ENCODE measurements around the gene SLC17A5.
"Not testable (repeated sequence)": the region's sequence is repeated elsewhere in the genome, so short reads cannot be mapped to it uniquely, and the experiment has no call there.

Gene SLC17A5

GRCh38 chr6:73566954-73567591 is 86.7 kb downstream of the SLC17A5 start:
- no peak for DNase-seq (ENCODE audit: low read depth in 2 of 3, low spot score in 2 of 3)

DNA sequence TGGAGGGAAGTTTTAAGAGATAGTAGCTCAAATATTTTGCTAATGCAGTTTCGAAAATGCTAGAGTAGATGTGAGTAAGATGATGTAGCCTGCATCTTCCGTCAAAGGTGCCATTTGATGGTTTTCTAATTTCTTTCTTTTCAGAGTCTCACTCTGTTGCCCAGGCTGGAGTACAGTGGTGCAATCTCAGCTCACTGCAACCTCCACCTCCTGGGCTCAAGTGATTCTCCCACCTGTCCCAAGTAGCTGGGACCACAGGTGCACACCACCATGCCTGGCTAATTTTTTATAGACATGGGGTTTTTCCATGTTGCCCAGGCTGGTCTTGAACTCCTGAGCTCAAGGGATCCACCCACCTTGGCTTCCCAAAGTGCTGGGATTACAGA is 87.3 kb downstream of the SLC17A5 start:
- DNase-seq (ENCODE audit: low read depth in 2 of 3, low spot score in 2 of 3), result not testable (repeated sequence)

DNA sequence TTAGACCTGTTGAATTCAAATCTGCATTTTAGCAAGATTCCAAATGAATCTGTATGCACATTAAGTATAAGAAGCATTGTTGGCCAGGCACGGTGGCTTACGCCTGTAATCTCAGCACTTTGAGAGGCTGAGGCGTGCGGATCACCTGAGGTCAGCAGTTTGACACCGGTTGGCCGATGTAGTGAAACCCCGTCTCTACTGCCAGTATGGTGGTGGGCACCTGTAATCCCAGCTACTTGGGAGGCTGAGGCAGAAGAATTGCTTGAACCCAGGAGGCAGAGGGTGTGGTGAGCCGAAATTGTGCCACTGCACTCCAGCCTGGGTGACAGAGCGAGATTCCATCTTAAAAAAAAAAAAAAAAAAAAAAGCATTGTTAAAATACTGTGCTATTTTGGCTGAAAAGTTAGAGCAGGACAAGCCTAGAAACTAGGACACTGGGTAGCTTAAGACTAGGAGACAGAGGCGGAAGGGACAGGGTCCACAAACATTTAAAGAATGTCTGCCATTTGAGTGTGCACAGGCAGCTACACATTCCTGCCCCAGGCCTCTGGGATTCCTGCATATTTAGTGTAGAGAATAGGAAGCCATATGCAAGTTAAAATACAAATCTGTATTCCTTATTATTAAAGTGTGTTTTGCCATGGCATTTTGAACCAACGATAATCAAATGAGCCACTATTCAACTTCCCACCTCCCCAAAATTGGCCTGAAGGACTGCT is 87.9 kb downstream of the SLC17A5 start:
- DNase-seq (ENCODE audit: low read depth in 2 of 3, low spot score in 2 of 3), result no peak

DNA sequence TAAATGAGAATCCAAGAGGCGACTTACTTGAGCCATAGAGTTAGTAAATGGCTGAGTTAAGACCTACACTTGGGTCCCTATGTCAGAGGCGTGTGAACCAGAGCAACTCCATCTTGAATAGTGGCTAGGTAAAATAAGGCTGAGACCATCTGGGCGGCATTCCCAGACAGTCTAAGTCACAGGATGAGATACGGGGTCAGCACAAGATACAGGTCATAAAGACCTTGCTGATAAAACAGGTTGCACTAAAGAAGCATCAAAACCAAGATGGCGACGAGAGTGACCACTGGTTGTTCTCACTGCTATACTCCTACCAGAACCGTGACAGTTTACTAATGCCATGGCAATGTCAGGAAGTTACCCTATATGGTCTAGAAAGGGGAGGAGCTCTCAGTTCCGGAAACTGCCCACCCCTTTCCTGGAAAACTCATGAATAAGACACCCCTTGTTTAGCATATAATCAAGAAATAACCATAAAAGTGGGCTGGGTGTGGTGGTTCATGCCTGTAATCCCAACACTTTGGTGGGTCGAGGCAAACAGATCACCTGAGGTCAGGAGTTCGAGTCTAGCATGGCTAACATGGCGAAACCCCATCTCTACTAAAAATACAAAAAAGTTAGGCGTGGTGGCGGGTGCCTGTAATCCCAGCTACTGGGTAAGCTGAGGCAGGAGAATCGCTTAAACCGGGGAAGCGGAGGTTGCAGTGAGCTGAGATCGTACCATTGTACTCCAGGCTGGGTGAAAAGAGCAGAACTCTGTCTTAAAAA is 89.0 kb downstream of the SLC17A5 start:
- DNase-seq (ENCODE audit: low read depth in 2 of 3, low spot score in 2 of 3), result no peak

DNA sequence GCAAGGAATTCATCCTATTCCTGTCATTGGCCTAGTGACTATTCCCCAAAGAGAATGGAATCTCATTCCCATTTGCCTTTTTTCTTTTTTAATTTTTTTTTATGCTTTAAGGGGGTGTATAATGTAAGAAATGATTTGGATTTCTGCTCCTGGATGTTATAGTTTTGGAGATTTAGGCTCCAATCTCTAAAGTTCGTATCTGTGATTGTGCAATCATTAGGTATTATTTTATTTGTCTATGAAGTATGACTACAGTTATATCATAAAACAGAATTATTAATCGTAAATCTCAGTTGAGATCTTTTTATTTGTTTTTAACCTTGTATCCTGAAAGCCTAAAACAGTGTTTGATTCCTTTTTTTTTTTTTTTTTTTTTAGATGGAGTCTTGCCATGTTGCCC is 91.2 kb downstream of the SLC17A5 start:
- no peak for DNase-seq (ENCODE audit: low read depth in 2 of 3, low spot score in 2 of 3)

GRCh38 chr6:73560853-73561407 is 92.9 kb downstream of the SLC17A5 start:
- no peak for DNase-seq (ENCODE audit: low read depth in 2 of 3, low spot score in 2 of 3)

DNA sequence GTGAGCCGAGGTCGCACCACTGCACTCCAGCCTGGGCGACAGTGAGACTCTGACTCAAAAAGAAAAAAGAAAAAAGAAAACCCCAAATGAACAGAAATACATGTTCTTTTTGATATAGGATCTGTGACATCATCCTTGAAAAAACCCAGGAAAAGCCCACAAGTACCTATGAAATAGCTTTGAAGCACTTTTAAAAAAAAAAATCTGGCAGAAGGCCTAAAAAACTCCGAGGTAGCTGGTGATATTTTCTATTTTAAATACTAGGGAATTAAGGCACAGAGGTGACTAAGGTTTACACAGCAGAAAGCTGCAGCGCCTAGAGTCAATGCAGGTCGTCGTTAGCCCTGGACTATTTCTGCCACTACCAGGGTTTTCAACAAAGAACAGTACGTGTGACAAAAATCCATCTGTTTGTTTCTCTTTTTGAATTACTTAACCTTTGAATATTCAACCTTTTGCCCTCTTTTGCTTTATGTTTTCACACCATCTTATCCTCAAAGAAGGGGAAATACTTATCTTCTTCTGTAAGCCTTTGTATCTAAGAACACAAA is 93.5 kb downstream of the SLC17A5 start:
- DNase-seq (ENCODE audit: low read depth in 2 of 3, low spot score in 2 of 3), result no peak

GRCh38 chr6:73559399-73559794 is 94.4 kb downstream of the SLC17A5 start:
- DNase-seq (ENCODE audit: low read depth in 2 of 3, low spot score in 2 of 3), result not testable (repeated sequence)

- no peak for DNase-seq (ENCODE audit: low read depth in 2 of 3, low spot score in 2 of 3)
Observed at GRCh38 chr6:73558624-73559398, 95.0 kb downstream of the SLC17A5 start.

DNA sequence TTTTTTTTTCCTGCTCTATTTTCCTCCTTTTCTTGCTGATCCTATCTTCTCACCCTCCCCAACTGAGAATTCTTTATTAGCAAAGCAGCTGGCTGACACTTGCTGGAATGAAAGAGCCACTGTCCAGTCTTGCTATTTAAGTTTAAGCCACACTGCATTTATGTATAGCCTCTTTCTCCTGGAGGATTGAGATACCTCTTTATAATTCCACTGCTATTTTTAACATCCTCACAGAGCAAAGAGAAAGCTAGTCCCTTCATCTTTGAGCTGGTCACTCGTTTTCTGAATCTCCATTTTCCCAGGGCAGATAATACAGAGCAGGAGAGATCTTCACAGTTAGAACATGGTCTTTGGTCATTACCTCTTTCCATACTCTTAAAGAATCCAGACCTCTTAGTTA is 97.0 kb downstream of the SLC17A5 start:
- no peak for DNase-seq (ENCODE audit: low read depth in 2 of 3, low spot score in 2 of 3)

GRCh38 chr6:73555380-73555949 is 98.3 kb downstream of the SLC17A5 start:
- not testable (repeated sequence) for DNase-seq (ENCODE audit: low read depth in 2 of 3, low spot score in 2 of 3)

DNA sequence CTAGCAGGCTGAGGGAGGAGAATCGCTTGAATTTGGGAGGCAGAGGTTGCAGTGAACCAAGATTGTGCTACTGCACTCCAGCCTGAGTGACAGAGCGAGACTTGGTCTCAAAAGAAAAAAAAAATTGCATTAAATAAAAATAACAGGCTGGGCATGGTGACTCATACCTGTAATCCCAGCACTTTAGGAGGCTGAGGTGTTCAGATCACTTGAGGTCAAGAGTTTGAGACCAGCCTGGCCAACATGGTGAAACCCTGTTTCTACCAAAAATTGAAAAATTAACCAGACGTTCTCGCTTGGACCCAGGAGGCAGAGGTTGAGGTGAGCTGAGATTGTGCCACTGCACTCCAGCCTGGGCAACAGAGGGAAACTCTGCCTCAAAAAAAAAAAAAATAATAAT is 102.7 kb downstream of the SLC17A5 start:
- not testable (repeated sequence) for DNase-seq (ENCODE audit: low read depth in 2 of 3, low spot score in 2 of 3)

- DNase-seq (ENCODE audit: low read depth in 2 of 3, low spot score in 2 of 3), result no peak
Observed at GRCh38 chr6:73548458-73549446, 105.0 kb downstream of the SLC17A5 start.

GRCh38 chr6:73547036-73547435 is 106.8 kb downstream of the SLC17A5 start:
- DNase-seq (ENCODE audit: low read depth in 2 of 3, low spot score in 2 of 3), result no peak

Data from activated CD8-positive, alpha-beta memory T cell treated with anti-CD3 and anti-CD28 coated beads for 48 hours (primary cell).